Hepatocyte (in vitro differentiated cells): ENCODE data around the gene MYL9. TPM values are rescaled to one million over a fixed set of nuclear protein-coding genes. Genes with fewer than 3 reads are reported as not detected.
A peak's percentile ranks its signal among the peaks of the same experiment; 100 is the strongest.

Experiments used
- DNase-seq: peaks from one replicate; pipeline ENCODE4 v3.0.0-alpha.2; 2016; ENCODE audit warnings: low spot score
- H2AFZ ChIP-seq: fragments of 200-600 bp; sonication (generic); 2 replicates; pipeline ENCODE4 v1.6.0; 2016; ENCODE audit warnings: antibody characterized with exemption, mild to moderate bottlenecking
- H3K27ac ChIP-seq: fragments of 200-600 bp; sonication (generic); 2 replicates; pipeline ENCODE4 v1.5.1; 2016; ENCODE audit warnings: mild to moderate bottlenecking
- H3K27me3 ChIP-seq: fragments of 200-600 bp; sonication (generic); 2 replicates; pipeline ENCODE4 v1.6.1; 2016
- H3K36me3 ChIP-seq: fragments of 200-600 bp; sonication (generic); replicated peaks from 2 replicates; pipeline ENCODE4 v1.5.1; 2016; ENCODE audit warnings: low read depth; ENCODE audit not compliant: insufficient read depth
- H3K4me1 ChIP-seq: fragments of 200-600 bp; sonication (generic); 2 replicates; pipeline ENCODE4 v1.5.1; 2016; ENCODE audit warnings: mild to moderate bottlenecking, moderate library complexity; ENCODE audit not compliant: insufficient read depth
- H3K4me2 ChIP-seq: fragments of 200-600 bp; sonication (generic); 2 replicates; pipeline ENCODE4 v1.6.0; 2016
- H3K4me3 ChIP-seq: fragments of 200-600 bp; sonication (generic); 2 replicates; pipeline ENCODE4 v1.5.1; 2016; ENCODE audit warnings: mild to moderate bottlenecking
- H3K79me2 ChIP-seq: fragments of 200-600 bp; sonication (generic); 2 replicates; pipeline ENCODE4 v1.6.0; 2017; ENCODE audit warnings: mild to moderate bottlenecking
- H3K9me2 ChIP-seq: fragments of 200-600 bp; sonication (generic); replicated peaks from 2 replicates; pipeline ENCODE4 v1.6.0; 2017; ENCODE audit warnings: mild to moderate bottlenecking; ENCODE audit not compliant: insufficient read depth
- H3K9me3 ChIP-seq: fragments of 200-600 bp; sonication (generic); 2 replicates; pipeline ENCODE4 v1.5.1; 2016; ENCODE audit warnings: low read depth, mild to moderate bottlenecking
- H4K20me1 ChIP-seq: fragments of 200-600 bp; sonication (generic); 2 replicates; pipeline ENCODE4 v1.6.0; 2016; ENCODE audit warnings: mild to moderate bottlenecking; ENCODE audit not compliant: insufficient read depth, poor library complexity, severe bottlenecking
- EZH2 ChIP-seq: fragments of 200-600 bp; sonication (generic); IDR thresholded peaks from 2 replicates; pipeline ENCODE4 v1.6.1; 2016; ENCODE audit warnings: antibody characterized with exemption, mild to moderate bottlenecking, borderline replicate concordance
- EZH2phosphoT487 ChIP-seq: fragments of 200-600 bp; sonication (generic); IDR thresholded peaks from one replicate; pipeline ENCODE4 v1.6.1; 2018; ENCODE audit warnings: antibody characterized with exemption, mild to moderate bottlenecking, low read depth, moderate library complexity; ENCODE audit not compliant: unreplicated experiment, severe bottlenecking
- WGBS: methylation state at CpG from one replicate; pipeline ENCODE4 v1.1.6; 2016; ENCODE audit warnings: low lambda C conversion rate; ENCODE audit errors: missing lambda C conversion rate; 5-methylcytosine and 5-hydroxymethylcytosine counted together
- polyA plus RNA-seq: library from polyadenylated mRNA; unstranded; fragments of >200 nt; fragmentation: Nextera tagmentation; extraction: Ambion mirVana; gene quantifications from 2 replicates; pipeline ENCODE4 v1.2.1, GENCODE V29; 2016
- total RNA-seq: library from RNA; depleted of rRNA; stranded (reverse); fragments of >200 nt; gene quantifications from 2 replicates; pipeline ENCODE4 v1.2.3, GENCODE V29; 2014
- TF ChIP-seq, protein P1 (sequence below): fragments of 200-600 bp; sonication (generic); IDR thresholded peaks from 2 replicates; pipeline ENCODE4 v1.5.1; 2016; ENCODE audit warnings: antibody characterized with exemption, mild to moderate bottlenecking; ENCODE audit not compliant: poor library complexity

The MYL9 gene
- total RNA-seq (31.8 and 46.0 TPM in 2 replicates), polyA plus RNA-seq (169 and 175 TPM in 2 replicates)

DNA sequence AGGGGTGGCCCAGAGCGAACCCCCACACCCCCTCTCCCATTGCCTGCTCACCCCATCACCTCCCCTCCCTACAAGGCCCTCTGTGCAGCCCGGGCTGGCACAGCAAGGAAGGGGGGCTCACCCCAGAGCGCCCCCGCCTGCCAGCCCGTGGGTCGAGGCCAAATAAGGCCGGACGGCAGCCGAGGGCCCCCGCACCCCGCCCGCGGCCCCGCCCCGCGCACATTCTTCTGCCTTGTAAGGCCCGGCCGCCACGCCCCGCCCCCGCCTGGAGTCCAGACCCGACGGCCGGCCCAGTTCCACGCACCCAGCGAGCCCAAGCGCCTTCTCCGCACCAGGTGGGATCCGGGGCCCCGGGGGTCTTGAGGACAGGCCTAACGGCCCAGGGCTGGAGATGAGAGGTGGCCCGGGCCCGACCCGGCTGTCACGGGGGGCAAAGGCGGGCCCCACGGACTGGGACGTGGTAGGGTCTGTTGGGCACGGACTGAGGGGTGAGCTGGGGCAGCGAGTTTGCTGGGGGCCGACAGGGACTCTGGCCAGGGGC is at the start of gene MYL9:
MYL9 (plus strand) TSS at position 293 of the 541 bp plus-strand sequence. CDS start 3,366 bp downstream, outside the sequence.
- Histone ChIP-seq H3K27ac (peak within 1 kb of the TSS; percentile 83), H3K79me2 (peaks cover 31% of the 10 kb centered on the region), H3K4me1 (peaks cover 31% of the 10 kb centered on the region), H3K9me2 (no peaks in the 10 kb centered on the region), H3K9me3 (no peaks in the 10 kb centered on the region), H4K20me1 (no peaks in the 10 kb centered on the region), H2AFZ (peak within 1 kb of the TSS; percentile 95), H3K27me3 (no peaks in the 10 kb centered on the region), H3K4me2 (peak within 1 kb of the TSS; percentile 97), H3K36me3 (no peaks in the 10 kb centered on the region), H3K4me3 (peak within 1 kb of the TSS; percentile 89)
- TF ChIP-seq, protein P1, sequence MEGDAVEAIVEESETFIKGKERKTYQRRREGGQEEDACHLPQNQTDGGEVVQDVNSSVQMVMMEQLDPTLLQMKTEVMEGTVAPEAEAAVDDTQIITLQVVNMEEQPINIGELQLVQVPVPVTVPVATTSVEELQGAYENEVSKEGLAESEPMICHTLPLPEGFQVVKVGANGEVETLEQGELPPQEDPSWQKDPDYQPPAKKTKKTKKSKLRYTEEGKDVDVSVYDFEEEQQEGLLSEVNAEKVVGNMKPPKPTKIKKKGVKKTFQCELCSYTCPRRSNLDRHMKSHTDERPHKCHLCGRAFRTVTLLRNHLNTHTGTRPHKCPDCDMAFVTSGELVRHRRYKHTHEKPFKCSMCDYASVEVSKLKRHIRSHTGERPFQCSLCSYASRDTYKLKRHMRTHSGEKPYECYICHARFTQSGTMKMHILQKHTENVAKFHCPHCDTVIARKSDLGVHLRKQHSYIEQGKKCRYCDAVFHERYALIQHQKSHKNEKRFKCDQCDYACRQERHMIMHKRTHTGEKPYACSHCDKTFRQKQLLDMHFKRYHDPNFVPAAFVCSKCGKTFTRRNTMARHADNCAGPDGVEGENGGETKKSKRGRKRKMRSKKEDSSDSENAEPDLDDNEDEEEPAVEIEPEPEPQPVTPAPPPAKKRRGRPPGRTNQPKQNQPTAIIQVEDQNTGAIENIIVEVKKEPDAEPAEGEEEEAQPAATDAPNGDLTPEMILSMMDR = no peak
- no peak for TF ChIP-seq EZH2phosphoT487
- no peak for TF ChIP-seq EZH2
- WGBS = 9% methylated on average over 23 of the region's 41 CpGs
- DNase-seq = peak; percentile 90

DNA sequence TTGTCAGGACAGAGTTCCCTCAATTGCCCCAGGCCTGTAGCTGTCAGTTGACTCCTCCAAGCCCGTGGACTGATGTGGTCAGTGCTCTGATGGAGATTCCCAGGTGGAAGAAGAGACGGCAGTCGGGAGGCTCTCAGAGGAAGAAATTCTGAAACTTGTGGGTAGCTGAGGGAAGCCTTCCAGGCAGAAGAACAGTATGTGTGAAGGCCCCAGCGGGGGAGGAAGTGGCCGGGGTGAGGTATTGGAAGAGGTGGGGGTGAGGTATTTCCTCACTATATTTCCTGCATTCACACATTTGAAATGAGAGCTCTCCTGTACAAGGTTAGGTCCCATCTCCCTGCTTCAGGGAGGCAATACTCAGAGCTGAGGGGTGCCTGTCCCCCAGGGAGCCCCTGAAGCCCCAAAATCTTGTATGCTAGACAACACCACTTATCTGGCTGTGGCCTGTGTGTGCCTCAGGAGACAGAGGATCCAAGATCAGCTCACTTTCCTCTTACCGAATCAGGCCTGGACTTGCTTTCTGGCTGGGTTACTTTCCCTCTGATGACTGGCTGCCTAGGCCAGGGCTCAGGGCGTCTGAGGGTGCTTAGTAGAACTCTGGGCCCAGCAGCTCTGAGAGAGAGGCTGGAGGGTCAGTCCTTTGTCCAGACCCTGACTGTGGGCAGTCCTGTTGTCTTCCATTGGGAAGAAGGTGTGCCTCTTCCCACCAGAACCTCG is 49.3 kb upstream of the MYL9 start:
- H3K27ac ChIP-seq = no peak overlapping the region
- H3K79me2 ChIP-seq = peaks cover 92% of the 10 kb centered on the region
- no peaks in the 10 kb centered on the region for H3K4me1 ChIP-seq
- no peaks in the 10 kb centered on the region for H3K27me3 ChIP-seq
- H3K9me2 ChIP-seq = no peaks in the 10 kb centered on the region
- H3K9me3 ChIP-seq = no peaks in the 10 kb centered on the region
- WGBS = 82% methylated on average over 8 of the region's 8 CpGs
- H3K4me3 ChIP-seq = no peak overlapping the region
- no peaks in the 10 kb centered on the region for H3K36me3 ChIP-seq
- H4K20me1 ChIP-seq = peaks cover 94% of the 10 kb centered on the region
- no peak overlapping the region for H2AFZ ChIP-seq
- peak; percentile 2 for DNase-seq
- TF ChIP-seq EZH2 (no peak), EZH2phosphoT487 (no peak)
- TF ChIP-seq, protein P1 = no peak
- no peak overlapping the region for H3K4me2 ChIP-seq

DNA sequence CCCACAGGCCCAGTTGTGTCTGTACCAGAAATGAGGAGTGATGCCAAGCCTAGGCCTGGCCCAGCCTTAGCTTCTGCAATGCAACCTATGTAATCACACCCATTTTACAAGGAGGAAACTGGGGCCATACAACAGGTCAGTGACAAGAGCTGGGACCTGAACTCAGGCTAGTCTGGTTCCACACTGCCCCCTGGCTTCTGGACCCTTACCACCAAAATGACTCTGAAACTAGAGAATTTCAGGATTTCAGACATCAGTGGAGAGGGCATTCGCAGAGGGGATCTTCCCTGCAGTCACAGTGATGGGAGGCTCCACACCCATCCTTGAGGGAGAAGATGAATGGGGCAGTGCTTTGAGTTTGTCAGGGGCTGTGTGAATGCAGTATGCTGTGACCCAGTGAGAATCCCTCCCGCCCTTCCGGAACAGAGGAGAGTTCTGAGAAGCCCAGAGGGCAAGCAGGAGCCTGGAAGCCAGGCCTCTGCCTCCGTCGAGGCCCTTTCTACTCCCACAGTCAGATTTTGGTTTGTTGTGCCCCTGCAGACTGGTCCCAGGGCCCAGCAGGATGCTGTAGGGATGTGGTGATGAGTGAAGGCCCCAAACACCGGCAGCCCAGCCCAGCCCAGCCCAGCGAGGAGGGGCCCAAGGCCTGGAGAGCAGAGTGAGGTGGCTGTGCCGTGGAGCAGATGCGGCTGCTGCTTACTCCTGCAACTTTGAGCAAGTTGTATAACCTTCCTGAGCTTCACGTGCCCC is 48.1 kb upstream of the MYL9 start:
- no peak overlapping the region for H3K27ac ChIP-seq
- no peak overlapping the region for H3K4me2 ChIP-seq
- peaks cover 84% of the 10 kb centered on the region for H3K79me2 ChIP-seq
- no peaks in the 10 kb centered on the region for H3K9me2 ChIP-seq
- peaks cover 88% of the 10 kb centered on the region for H4K20me1 ChIP-seq
- TF ChIP-seq, protein P1 = peak; percentile 26
- TF ChIP-seq EZH2phosphoT487 = no peak
- H3K9me3 ChIP-seq = no peaks in the 10 kb centered on the region
- H2AFZ ChIP-seq = no peak overlapping the region
- DNase-seq = no peak
- no peaks in the 10 kb centered on the region for H3K36me3 ChIP-seq
- no peak overlapping the region for H3K4me3 ChIP-seq
- no peaks in the 10 kb centered on the region for H3K27me3 ChIP-seq
- no peaks in the 10 kb centered on the region for H3K4me1 ChIP-seq
- WGBS = 94% methylated on average over 10 of the region's 10 CpGs
